HG03520 (cell line): ENCODE data around the gene HNRNPL.
"Not testable (repeated sequence)": the region's sequence is repeated elsewhere in the genome, so short reads cannot be mapped to it uniquely, and the experiment has no call there.

ENCODE experiments used
- ATAC-seq: cut with Tn5 transposase; IDR thresholded peaks from one replicate; pipeline ENCODE4 v1.9.1; 2021; ENCODE audit warnings: mild to moderate bottlenecking, moderate library complexity; ENCODE audit not compliant: unreplicated experiment

The HNRNPL gene

GRCh38 chr19:38869836-38870607 is 20.2 kb upstream of the HNRNPL start:
- ATAC-seq = peak; percentile 71

DNA sequence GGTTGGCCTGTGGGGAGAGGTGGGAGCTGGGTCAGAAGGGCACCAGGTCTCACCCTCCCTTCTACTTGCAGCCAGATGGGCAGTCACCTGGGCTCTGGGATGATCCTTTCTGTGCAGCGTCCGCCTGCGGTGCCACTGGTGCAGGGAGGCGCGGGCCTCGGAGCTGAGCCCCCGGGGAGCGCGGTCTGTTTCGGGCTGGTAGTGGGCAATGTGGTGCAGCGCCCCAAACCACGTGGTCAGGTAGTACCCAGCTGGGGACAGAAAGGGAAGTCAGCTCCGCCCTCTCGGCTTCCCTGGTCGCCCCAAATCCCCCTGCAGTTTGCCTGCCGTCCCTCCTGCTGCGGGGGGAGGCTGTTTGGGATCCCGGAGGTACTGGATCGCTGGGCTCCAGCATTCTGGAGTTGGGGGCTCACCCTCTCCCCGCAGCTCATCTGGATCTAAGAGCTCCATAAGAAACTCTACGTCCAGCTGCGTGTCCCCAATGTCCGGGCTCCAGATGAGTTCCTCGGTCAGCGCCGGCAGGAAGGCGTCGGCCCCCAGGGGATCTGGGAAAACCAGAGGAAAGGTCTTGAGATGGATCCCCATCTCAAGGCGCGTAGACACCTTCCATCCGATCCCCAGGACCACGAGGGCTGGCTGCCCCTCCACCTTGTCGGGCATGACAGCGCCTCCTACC is 19.5 kb upstream of the HNRNPL start:
- ATAC-seq = no peak

GRCh38 chr19:38868551-38868950 is 18.8 kb upstream of the HNRNPL start:
- no peak for ATAC-seq

DNA sequence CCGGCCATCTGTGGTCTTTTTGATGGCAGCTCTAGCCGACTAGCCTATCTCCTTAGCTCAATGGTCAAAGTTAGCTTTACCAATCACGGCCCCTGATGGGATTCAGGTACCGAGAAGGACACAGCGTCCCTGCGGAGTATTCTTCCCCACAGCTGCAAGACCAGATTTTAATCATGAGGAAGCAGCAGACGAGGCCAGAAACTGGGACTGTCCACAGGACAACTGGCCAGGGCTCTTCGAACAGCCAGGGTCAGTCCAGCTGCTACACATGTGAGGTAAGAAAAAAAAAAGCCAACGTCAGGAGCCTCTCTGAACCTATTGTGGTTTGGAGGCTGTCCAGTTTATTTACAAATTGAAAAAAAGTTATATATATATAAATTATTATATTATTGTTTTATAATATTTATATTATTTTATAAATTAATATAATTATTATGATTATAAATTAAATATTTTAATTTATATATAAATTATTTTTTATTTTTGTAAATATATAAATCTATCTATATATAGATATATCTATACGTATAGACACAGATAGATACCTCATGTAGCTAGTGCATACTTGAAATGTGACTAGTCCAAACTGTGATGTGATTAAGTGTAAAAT is 17.5 kb upstream of the HNRNPL start:
- ATAC-seq = no peak

DNA sequence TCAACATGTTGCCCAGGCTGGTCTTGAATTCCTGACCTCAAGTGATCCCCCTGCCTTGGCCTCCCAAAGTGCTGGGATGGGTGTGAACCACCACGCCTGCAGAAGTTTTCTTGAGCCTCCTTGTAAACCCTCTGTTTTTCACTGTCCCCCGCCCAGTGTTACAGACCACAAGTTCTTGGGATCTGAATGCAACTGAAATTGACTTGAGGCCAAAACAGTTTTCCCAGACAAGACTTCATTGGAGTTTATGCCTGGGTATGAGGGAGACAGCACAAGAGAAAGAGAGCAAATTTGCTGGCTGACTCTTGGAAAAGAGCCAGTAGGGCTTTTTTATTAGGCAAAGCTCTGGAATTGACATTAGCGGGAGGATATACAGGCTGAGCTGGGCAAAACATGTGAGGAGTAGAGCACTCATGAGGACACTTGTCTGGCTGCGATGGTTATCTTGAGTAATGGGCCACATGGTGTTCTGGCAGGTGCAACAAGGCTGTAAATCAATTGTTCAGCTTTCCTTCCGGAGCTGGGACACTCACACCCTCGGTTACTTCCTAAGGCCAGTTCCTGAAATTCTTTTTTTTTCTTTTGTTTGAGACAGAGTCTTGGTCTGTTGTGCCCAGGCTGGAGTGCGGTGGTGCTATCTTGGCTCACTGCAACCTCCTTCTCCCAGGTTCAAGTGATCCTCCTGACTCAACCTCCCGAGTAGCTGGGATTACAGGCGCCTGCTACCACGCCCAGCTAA is 12.7 kb upstream of the HNRNPL start:
- ATAC-seq = no peak

DNA sequence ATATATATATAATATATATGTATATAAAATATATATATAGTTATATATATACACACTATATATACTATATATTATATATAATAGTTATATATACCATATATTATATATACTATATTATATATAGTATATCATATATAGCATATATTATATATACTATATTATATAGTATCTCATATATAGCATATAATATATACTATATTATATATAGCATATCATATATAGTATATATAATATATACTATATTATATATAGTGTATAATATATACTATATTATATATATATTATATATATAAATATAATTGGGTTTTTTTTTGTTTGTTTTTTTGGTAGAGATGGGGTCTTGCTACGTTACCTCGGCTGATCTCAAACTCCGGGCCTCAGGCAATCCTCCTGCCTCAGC is 11.6 kb upstream of the HNRNPL start:
- no peak for ATAC-seq

DNA sequence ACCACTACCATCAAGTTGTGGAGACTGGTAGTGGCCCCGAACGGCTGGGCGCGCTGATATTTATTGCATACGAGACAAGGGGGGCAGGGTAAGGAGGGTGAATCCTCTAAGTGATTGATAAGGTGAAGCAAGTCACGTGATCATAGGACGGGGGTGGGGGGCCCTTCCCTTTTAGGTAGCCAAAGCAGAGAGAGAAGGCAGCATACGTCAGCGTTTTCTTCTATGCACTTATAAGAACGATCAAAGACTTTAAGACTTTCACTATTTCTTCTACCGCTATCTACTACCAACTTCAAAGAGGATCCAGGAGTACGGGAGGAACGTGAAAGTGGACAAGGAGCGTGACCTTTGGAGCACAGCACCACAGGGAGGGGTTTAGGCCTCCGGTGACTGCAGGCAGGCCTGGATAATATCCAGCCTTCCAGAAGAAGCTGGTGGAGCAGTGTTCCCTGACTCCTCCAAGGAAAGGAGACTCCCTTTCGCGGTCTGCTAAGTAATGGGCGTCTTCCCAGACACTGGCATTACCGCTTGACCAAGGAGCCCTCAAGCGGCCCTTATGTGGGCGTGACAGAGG is 9.9 kb upstream of the HNRNPL start:
- not testable (repeated sequence) for ATAC-seq

- ATAC-seq = no peak
These were observed 7.0 kb upstream of the HNRNPL start for GRCh38 chr19:38856813-38857212.

- not testable (repeated sequence) for ATAC-seq
These were observed 6.0 kb upstream of the HNRNPL start for GRCh38 chr19:38855751-38856150.

- ATAC-seq = not testable (repeated sequence)
These were observed 5.2 kb upstream of the HNRNPL start for GRCh38 chr19:38854961-38855360.

DNA sequence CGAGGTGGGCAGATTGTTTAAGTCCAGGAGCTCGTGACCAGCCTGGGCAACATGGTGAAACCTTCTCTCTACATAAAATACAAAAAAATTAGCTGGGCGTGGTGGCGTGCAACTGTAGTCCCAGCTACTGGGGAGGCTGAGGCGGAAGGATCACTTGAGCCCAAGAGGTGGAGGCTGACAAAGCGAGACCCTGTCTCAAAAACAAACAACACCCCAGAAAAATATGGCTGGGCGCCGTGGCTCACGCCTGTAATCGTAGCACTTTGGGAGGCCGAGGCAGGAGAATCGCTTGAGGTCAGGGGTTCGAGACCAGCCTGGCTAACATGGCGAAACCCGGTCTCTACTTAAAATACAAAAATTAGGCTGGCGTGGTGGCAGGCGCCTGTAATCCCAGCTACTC is 3.4 kb upstream of the HNRNPL start:
- no peak for ATAC-seq

GRCh38 chr19:38852231-38853044 is 2.7 kb upstream of the HNRNPL start:
- ATAC-seq = no peak

GRCh38 chr19:38851622-38852230 is 1.9 kb upstream of the HNRNPL start:
- no peak for ATAC-seq

DNA sequence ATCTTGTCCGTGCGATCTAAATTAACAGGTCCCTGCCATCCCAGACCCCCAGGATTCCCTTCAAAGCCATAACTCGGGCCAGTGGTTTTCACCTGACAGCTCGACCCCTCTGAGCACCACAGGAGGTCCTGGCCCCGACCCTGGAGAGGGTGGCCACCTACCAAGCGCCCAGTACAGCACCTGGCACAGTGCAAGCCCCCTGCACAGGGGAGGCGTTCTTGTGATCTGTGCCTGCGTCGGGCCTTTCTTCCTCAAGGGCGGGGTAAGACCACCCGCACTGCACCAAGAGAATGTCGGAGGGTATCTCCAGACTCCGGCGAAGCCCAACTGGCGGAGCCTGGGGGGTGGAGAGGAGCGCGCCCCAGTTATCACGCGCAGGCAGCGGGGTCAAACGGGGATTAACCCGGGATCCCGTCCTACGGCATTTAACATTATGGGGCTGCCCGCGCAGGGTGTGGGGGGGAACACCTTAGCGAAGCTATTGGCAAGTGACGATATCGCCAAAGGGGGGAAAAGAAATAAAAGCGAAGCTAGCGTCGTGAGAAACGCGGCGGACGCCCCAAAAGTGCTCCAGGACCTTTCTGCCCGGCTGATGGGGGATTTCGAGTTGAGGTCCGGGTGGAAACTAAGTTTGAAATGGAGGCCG is 1.3 kb upstream of the HNRNPL start:
- ATAC-seq = no peak

- ATAC-seq = peak; percentile 66
These were observed 720 bp upstream of the HNRNPL start for GRCh38 chr19:38850436-38850975.

DNA sequence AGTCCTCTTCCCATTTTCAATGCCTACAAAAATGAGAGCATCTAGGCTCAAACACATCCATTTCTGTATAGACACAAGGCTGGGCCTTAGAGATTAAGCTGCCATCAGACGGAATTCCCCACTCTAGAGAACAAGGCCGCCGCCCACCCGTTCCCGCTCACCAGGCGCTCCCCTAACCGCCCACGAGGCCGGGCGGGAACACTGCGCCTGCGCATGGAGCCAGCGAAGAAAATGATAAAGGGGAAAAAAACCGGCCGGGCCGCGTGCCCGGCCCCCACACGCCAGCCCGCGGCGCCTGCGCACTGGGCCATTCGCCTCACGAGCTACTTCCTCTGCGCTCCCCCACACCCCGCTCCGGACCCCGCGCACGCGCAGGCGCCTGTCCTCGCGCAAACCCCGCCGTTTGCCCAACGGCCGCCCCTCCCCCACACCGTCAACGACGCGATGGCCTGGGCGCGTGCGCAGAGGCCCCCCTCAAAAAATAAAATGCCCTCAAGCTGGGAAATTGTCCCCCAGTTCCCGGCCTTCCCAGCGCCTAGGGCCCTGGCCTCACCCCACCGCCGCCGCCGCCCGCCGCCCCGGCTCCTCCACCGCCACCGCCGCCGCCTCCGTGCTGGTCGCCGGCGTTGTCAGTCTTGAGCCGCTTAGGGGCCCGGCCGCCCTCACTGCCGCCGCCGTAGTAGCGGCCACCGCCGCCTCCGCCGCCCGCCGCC is 483 bp downstream of the HNRNPL start:
- ATAC-seq = peak; percentile 18

DNA sequence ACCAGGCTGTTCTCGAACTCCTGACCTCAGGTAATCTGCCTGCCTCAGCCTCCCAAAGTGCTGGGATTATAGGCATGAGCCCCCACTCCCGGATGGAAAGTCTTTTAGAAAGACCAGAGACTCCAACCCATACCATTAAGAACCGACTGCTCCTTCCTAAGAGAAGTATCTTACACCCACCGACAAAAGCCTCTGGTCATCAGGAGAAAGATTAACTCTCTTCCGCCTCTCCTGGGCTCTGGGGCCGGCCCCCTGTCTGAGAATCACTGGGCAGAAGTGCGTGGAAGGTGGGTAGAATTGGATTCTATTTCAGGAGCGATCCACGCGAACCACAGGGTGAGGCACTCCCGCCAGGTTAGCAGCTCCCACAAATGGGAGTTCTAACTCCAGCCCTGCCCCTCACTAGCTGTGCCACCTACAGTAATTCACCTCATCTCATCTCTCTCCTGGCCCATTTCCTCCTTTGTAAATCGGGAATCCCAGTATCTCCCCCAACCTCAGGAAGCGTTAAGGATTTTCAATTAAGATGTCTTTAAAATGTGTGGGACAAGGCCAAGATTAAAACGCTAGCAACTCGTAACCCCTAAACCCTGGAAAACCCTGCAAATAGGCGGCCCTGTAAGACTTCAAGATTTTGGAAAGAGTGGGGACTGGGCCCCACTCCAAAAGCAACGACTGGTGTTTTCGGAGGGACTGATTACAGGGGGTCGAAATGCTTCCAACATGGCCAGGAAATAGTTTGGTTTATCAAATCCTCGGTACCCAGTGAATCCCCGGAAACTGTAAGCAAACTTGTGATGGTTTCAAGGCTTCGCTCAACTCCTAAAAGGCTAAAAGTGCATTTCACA is 1.3 kb downstream of the HNRNPL start:
- no peak for ATAC-seq
